ENCODE measurements around the gene ITGA8. TPM values are rescaled to one million over a fixed set of nuclear protein-coding genes. Genes with fewer than 3 reads are reported as not detected.

The ITGA8 gene
- total RNA-seq, 1 donor from 2014 or later: 1.1 TPM

DNA sequence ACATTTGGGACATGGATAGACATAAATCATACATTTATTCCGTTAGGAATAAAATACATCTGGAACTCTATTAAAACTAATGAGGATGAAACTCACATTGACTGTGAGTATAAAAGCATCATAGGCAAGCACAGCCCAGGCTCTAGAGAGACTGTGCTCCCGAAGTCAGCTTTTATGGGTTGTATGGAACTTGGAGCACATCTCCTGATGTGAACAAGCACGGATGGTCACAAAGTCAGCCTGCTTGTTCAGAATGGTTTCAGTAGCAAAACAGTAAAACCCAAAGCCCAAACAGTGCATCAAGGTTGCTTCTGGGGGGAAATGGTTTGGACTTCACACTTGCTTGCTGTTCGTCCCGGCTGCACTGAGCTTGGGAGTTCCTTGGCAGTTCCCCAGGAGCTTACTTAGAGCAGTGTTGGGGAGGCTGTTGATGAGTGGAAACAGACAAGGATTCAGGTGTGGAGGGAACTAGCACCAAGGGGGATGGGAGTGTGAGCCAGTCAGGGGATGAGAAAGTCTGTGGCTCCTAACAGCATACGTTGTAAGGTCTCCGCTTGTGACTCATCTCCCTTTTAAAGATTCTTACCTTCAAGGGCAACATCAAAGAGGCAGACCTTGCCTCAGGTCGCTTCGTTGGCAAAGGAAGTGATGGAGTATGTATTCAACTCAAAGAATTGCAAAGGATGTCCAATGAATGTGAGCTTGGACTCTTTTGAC lies 19.7 kb upstream of the ITGA8 start:
- DNase-seq: no peak
- ATAC-seq (ENCODE audit: poor library complexity): no peak
- intact Hi-C loops (cut with DNase I): no loop called here

- peak; percentile 59 for DNase-seq
- ATAC-seq (ENCODE audit: poor library complexity): peak; percentile 85
- intact Hi-C loops (cut with DNase I): no loop called here
These were observed 18.7 kb upstream of the ITGA8 start for GRCh38 chr10:15738270-15738925.

GRCh38 chr10:15737656-15738055 lies 17.9 kb upstream of the ITGA8 start:
- DNase-seq (no peak), ATAC-seq (ENCODE audit: poor library complexity) (no peak)
- intact Hi-C loops (cut with DNase I): no loop called here

GRCh38 chr10:15735763-15736162 lies 16.0 kb upstream of the ITGA8 start:
- peak; percentile 73 for ATAC-seq (ENCODE audit: poor library complexity)
- DNase-seq: no peak
- intact Hi-C loops (cut with DNase I): no loop called here

DNA sequence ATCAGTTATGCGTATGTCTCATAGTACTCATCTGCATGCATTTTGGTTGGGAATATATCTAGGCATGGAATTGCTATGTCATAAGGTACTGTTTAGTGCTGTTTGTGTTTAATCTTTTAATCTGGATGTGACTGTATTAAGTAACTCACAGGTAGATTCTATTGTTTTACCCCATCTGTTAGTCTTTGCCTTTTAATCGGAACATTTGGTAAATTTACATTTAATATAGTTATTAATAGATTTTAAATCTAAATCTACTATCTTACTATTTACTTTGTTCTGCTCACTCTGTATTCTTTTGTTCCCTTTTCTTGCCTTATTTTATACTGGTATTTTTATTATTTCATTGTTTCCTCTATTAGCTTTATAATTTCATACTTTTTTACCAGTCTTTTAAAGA lies 10.6 kb upstream of the ITGA8 start:
- intact Hi-C loops (cut with DNase I): no loop called here
- DNase-seq: no peak
- no peak for ATAC-seq (ENCODE audit: poor library complexity)

- DNase-seq (no peak), ATAC-seq (ENCODE audit: poor library complexity) (no peak)
- intact Hi-C loops (cut with DNase I): no loop called here
These were observed 10.2 kb upstream of the ITGA8 start for GRCh38 chr10:15729890-15730289.

GRCh38 chr10:15726042-15726441 lies 6.3 kb upstream of the ITGA8 start:
- DNase-seq: no peak
- intact Hi-C loops (cut with DNase I): no loop called here
- ATAC-seq (ENCODE audit: poor library complexity): no peak

DNA sequence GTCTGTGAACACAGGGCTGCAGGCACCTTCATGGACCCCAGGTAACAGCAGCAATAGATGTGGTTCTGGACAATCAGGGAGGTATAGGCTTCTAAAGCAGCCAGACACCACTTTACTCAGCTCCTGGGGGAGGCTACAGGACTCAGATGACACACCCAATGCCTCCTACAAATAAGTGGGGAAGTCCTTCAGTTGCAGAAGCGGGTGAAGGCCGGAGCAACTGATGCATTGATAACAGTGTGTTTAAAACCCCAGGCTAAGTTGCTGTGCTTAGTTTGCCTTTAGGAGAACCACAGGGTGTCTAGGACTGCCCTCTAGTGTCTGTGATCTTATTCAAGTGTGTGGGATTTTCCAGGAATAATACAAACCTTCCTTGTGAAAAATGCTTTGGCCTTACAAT lies 5.9 kb upstream of the ITGA8 start:
- intact Hi-C loops (cut with DNase I): no loop called here
- peak; percentile 64 for ATAC-seq (ENCODE audit: poor library complexity)

DNA sequence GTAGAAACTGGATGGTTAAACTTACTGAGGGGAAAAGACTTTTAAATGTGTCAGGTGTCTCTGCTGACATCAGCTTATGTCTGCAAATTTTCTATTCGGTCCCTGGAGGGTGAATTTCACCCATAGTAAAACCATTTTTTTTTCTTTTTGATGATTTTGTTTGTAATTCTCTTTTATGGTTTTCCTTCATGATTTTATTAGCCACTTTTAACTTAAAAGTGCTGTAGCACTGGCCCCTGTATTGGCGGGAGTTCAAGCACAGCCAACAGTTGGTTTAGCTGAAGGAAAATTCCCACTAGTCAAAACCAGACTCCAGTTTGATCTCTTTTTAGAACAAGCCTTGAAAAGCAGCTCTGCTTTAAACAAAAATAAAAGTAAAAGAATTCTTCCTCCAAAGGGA lies 5.0 kb upstream of the ITGA8 start:
- DNase-seq (no peak), ATAC-seq (ENCODE audit: poor library complexity) (no peak)
- intact Hi-C loops (cut with DNase I): no loop called here

More for the DNA sequence above, 5.9 kb upstream of the ITGA8 start:
- no peak for DNase-seq

DNA sequence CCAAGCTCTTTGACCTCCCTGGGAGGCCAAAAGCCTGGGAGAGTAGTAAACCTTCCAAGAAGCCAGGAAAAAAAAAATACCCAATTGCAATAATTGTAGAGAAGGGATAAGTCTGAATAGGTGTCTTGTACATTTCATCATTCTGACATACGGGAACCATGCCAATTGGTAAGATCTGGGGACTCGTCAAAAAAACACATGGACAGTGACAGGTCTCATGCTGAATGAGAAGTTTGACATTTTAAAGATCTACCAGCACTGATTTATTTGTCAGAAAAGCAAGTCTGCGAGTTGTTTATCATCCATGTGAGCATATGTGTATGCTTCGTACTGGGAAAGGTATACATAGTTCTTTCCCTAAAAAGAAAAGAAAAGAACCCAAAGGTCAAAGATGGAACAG lies 4.1 kb upstream of the ITGA8 start:
- intact Hi-C loops (cut with DNase I): no loop called here
- no peak for ATAC-seq (ENCODE audit: poor library complexity)
- DNase-seq: no peak

DNA sequence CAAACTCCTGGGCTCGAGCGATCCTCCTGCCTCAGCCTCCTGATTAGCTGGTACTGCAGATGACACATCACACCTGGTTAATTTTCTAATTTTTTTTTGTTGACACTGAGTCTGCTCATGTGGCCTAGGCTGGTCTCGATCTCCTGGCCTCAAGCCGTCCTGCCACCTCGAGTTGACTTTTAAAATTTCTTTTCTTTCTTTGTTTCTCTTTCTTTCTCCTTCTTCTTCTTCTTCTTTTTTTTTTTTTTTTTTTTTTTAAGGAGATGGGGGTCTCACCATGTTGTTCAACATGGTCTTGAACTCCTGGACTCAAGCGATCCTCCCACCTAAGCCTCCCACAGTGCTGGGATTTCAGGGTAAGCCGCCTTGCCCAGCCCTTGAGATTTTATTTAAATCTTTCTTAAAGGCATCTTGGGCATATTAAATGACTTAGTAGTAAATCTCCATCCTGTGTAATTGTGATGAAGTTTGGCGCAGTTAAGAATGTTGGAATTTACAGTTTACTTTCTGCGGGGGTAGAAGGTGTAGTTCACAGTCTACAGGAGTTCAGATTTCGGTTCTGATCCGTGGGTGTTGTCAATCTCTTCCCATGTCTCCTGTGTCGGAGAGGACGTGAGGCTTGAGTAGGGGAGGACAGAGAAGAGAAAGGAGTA lies 1.0 kb upstream of the ITGA8 start:
- no peak for DNase-seq
- ATAC-seq (ENCODE audit: poor library complexity): no peak
- intact Hi-C loops (cut with DNase I): no loop called here

DNA sequence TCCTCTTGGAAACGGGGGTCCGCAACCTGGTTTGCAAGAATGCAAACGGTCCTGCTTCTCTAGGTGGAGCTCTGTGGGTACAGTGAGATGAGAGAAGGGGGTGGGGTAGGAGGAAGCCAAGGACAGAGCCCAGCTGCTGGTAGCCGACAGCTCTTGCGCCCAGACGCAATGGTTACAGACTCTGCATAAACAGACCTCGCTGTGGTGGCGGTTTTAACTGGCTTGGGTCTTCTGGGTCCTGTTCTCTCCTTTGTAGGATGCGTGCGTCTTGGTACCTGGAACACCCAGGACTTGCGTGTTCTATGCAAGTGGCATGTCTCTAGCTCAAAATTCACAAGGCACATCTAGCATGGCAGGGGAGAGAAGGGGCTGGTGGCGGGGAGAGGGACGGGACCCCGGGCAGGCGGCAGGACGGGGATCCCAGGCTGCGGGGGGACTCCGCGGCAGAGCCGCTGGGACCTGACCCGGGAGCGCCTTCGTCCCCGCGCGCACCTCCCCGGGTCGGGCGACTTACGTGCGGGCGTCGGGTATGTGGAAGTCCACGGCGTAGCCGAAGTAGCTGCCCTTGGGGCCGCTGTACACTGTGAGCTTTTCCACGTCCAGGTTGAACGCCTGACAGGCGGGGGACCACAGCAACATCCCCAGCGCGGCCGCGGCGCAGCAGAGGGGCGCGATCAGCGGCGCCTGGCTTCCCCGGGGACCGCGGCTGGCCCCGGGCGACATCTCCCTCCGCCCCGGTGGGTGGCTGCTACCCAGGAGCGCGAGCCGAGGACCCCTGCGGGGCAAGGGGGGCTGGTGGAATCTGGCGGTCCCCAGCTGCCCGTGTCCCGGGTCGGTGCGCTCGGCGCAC lies 448 bp downstream of the ITGA8 start:
- intact Hi-C loops (cut with DNase I): loop anchor here (5.0 to 10.0 kb wide), 2 partner anchors 134 to 287 kb away; no protein-coding TSS in a partner anchor
- DNase-seq (peak; percentile 35), ATAC-seq (ENCODE audit: poor library complexity) (peak; percentile 73)

DNA sequence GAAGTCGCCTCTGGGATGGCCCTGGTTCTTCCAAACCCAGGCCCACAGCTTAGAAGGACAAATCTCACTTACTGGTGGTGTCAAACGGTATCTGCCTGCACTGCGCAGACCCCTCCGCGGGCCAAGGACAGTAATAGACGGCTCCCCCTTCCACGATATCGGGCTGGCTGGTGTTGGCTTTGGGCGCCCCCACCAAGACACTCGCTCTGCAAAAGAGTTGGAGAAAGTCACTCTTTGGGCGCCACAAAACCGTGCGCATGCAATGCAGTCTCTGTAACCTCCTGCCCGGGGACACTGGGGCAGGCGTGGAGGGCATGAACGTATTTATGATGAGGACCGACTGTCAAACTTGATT lies 1.1 kb downstream of the ITGA8 start:
- intact Hi-C loops (cut with DNase I): loop anchor here (5.0 to 10.0 kb wide), 2 partner anchors 134 to 286 kb away; no protein-coding TSS in a partner anchor
- ATAC-seq (ENCODE audit: poor library complexity): peak; percentile 10
- DNase-seq: no peak

- ATAC-seq (ENCODE audit: poor library complexity) (no peak), DNase-seq (no peak)
- intact Hi-C loops (cut with DNase I): loop anchor here (5.0 to 10.0 kb wide), 2 partner anchors 131 to 283 kb away; no protein-coding TSS in a partner anchor
These were observed 4.0 kb downstream of the ITGA8 start for GRCh38 chr10:15715619-15716227.

DNA sequence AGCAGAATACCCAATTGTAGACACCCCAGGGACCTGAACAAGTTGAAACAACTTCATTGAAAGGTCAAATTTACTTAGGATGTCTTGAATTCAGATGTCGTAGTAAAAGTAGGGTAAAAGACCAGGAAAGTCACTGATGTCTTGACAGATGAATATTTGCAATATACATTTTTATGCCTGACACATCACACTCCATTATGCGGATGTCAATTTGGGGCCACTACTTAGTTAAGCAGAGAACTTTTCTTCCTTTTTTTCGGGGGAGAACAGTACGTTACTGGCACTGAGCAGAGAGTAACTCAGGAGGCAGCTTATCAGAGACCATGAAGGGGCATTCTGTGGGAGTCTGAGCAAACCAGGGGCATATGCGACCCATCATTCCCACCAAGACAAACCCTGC lies 4.9 kb downstream of the ITGA8 start:
- intact Hi-C loops (cut with DNase I): loop anchor here (5.0 to 10.0 kb wide), 2 partner anchors 130 to 283 kb away; no protein-coding TSS in a partner anchor
- DNase-seq (no peak), ATAC-seq (ENCODE audit: poor library complexity) (no peak)

DNA sequence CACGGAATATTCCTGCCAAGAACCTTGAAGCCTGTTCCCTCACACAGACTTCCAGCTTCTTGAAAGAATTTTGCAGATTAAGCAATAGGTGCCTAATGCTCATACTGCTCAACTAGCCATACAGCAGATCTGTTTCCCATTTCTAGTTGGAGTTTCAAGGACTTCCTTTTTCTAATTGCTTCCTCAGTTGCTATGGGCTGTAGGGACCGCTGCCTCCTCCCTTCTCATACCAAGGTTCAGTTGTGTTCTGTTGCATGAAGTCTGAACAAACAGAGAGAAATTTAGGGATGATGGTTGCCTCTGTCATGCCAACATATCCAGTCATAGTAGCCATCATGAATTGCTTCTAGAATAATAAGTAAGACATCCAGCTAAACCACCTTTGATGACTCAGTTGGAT lies 6.8 kb downstream of the ITGA8 start:
- DNase-seq (no peak), ATAC-seq (ENCODE audit: poor library complexity) (no peak)
- intact Hi-C loops (cut with DNase I): loop anchor here (10.0 kb wide), 1 partner anchor 128 kb away; no protein-coding TSS in a partner anchor

- ATAC-seq (ENCODE audit: poor library complexity) (no peak), DNase-seq (no peak)
- intact Hi-C loops (cut with DNase I): loop anchor here (10.0 kb wide), 1 partner anchor 126 kb away; no protein-coding TSS in a partner anchor
These were observed 9.3 kb downstream of the ITGA8 start for GRCh38 chr10:15710455-15710854.

GRCh38 chr10:15705298-15705697 lies 14.4 kb downstream of the ITGA8 start:
- ATAC-seq (ENCODE audit: poor library complexity) (no peak), DNase-seq (no peak)
- intact Hi-C loops (cut with DNase I): no loop called here
